Measurements from ENCODE around the gene NUP153. TPM values are rescaled to one million over a fixed set of nuclear protein-coding genes. Genes with fewer than 3 reads are reported as not detected.

The NUP153 gene
- total and polyA plus RNA-seq, 11 donors = 3.7 to 31.7 (median 25.4) TPM

- H3K36me3 ChIP-seq = no peaks in the 10 kb centered on the region
- DNase-seq (no peak), ATAC-seq (no peak)
- no peak overlapping the region for H3K4me3 ChIP-seq
- peaks cover 0 to 13% (median 9%) of the 10 kb centered on the region in 12 donors for H3K4me1 ChIP-seq
- no peaks in the 10 kb centered on the region for H3K9me3 ChIP-seq
- no peaks in the 10 kb centered on the region for H3K27me3 ChIP-seq
- WGBS, 4 donors = 93 to 95% (median 93%) methylated on average over 3 of the region's 3 CpGs
- no peak overlapping the region for H3K27ac ChIP-seq
- intact Hi-C loops (cut with DNase I) = no loop called here
- TF ChIP-seq POLR2A (IDR thresholded peaks at IDR 0.05) = no peak
- no peak for TF ChIP-seq CTCF (IDR thresholded peaks at IDR 0.05)
Observed at GRCh38 chr6:17724341-17724740, 17.6 kb upstream of the NUP153 start.

- WGBS, 4 donors = 53 to 65% (median 61%) methylated on average over 3 of the region's 3 CpGs
- H3K4me1 ChIP-seq = peaks cover 0 to 13% (median 9%) of the 10 kb centered on the region in 12 donors
- TF ChIP-seq POLR2A (IDR thresholded peaks at IDR 0.05) = no peak
- TF ChIP-seq CTCF (IDR thresholded peaks at IDR 0.05) = no peak
- intact Hi-C loops (cut with DNase I) = no loop called here
- H3K27me3 ChIP-seq = no peaks in the 10 kb centered on the region
- H3K36me3 ChIP-seq = no peaks in the 10 kb centered on the region
- no peak overlapping the region for H3K4me3 ChIP-seq
- ATAC-seq (no peak), DNase-seq (no peak)
- H3K27ac ChIP-seq = no peak overlapping the region
- H3K9me3 ChIP-seq = no peaks in the 10 kb centered on the region
Observed at GRCh38 chr6:17721671-17722070, 14.9 kb upstream of the NUP153 start.

GRCh38 chr6:17719323-17720041 lies 12.8 kb upstream of the NUP153 start:
- no peaks in the 10 kb centered on the region for H3K9me3 ChIP-seq
- ATAC-seq = no peak
- WGBS, 4 donors = 34 to 43% (median 40%) methylated on average over 3 of the region's 3 CpGs

More at GRCh38 chr6:17719323-17720041, 12.8 kb upstream of the NUP153 start:
- Histone ChIP-seq H3K27me3 (no peaks in the 10 kb centered on the region), H3K4me3 (no peak overlapping the region), H3K4me1 (peaks cover 0 to 15% (median 0%) of the 10 kb centered on the region in 12 donors), H3K27ac (no peak overlapping the region), H3K36me3 (no peaks in the 10 kb centered on the region)
- intact Hi-C loops (cut with DNase I) = loop anchor here in 1 of 10 donors (5.0 kb wide), 1 partner anchor 43 kb away; no protein-coding TSS in a partner anchor
- TF ChIP-seq POLR2A (IDR thresholded peaks at IDR 0.05) = no peak
- TF ChIP-seq CTCF (IDR thresholded peaks at IDR 0.05) = no peak
- DNase-seq = no peak
